Kidney tubule cell (primary cell): ENCODE results near the gene TNFAIP2.
A peak's percentile ranks its signal among the peaks of the same experiment; 100 is the strongest.

Experiments
- DNase-seq: peaks from one replicate; pipeline ENCODE4 v3.0.0-alpha.2; 2018; ENCODE audit warnings: low spot score

TNFAIP2 gene

DNA sequence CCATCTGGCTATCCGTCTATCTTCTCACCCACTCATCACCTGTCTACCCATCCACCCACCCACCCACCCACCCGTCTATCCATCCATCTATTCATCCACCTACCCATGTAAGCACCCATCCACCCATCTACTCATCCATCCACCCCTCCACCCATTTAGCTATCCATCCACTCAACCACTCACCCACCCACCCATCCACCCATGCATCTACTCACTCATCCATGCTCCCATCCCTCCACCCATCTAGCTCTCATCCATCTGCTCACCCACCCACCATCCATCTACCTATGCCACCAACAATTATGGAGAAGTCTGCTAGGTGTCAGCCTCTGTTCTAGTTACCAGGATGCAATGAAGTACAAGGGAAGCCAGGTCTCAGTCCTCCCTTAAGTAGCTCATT, 11.1 kb downstream of the TNFAIP2 start:
- DNase-seq, result no peak

DNA sequence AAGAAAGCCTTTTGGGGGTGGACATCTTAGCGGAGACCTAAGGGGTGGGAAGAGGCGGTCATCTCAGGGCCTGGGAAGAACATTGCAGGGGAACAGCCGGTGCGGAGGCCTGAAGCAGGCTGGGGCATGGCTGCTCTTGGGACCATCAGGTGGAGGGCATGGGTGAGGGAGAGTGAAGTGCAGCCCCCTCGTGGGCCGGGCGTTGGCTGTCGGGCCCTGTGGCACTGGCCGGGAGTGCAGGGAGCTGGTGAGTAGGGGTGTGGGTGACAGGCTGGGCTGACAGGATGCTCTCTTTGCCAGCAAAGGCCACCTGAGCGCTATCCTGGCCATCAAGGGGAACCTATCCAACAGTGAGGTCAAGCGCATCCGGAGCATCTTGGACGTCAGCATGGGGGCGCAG, 11.7 kb downstream of the TNFAIP2 start:
- DNase-seq, result no peak

DNA sequence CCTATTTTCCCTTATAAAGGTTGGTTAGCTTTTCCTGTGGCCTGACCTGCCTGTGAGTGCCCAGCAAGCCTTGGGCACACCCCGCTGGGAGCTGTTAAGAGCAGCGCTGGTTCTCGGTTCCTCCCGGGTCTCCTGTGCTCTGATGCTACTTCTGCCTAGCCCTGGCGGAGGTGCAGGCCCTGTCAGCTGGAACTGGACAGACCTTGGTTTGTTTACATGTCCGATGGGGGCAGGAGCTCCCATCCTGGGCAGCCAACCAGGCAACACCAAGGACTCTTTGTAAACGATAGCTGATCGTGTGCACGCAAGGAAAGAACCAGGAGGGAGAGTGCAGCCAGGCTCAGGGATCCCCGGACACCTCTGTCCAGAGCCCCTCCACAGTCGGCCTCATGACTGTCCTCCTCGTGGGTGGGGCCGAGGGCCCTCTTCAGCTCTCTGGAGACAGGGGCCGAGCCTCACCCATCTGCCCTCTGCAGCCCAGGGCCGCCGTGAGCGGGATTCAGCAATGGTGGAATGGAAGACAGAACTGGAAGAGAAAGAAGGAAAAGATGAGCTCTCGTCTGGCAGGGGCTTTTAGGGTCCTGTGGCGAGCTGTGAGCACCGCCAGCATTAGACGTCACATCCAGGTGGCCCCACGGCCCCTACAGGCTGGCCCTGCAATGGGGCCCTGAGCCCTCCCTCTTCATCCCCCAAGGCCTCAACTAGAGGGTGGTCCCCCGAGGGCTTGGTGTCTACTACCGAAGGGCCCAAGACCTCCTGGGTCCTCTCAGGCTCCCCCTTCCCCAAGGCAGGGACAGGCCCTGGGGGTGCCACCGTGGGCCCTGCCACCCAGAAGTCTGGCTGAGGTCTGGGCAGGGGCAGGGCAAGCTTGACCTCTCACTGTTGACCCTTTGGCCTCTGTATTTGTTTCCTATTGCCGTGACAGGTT, 12.3 kb downstream of the TNFAIP2 start:
- DNase-seq, result no peak

DNA sequence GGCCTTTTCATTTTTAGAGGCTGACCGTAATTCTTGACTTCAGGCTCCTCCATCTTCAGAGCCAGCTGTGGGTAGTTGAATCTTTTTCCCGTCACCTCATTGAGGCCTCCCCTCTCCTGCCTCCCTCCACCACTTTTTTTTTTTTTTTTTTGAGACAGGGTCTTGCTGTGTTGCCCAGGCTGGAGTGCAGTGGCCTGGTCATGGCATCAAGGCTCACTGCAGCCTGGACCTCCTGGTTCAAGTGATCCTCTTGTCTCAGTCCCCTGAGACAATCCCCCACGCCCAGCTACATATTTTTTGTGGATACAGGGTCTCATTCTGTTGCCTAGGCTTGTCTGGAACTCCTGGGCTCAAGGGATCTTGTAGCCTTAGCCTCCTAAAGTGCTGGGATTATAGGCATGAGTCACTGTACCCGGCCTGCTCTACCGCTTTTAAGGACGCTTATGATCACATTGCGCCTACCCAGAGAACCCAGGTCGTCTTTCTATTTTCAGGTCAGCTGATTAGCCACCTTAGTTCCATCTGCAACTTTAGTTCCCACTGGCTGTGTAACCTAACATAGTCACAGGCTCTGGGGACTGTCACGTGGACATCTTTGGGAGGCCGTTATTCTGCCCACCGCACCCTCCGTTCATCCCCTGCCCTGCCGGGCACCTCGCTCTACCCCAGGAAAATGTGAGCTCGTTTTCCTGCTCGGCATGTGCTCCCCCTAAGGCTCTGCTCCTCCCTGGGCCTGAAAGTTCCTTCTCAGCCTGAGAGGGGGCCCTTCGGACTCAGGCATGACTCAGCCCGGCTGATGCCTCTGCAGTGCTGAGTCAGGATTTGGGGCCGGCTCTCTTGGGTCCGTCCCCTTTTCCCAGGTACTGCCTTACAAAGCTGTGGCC, 13.4 kb downstream of the TNFAIP2 start:
- peak; percentile 80 for DNase-seq

DNA sequence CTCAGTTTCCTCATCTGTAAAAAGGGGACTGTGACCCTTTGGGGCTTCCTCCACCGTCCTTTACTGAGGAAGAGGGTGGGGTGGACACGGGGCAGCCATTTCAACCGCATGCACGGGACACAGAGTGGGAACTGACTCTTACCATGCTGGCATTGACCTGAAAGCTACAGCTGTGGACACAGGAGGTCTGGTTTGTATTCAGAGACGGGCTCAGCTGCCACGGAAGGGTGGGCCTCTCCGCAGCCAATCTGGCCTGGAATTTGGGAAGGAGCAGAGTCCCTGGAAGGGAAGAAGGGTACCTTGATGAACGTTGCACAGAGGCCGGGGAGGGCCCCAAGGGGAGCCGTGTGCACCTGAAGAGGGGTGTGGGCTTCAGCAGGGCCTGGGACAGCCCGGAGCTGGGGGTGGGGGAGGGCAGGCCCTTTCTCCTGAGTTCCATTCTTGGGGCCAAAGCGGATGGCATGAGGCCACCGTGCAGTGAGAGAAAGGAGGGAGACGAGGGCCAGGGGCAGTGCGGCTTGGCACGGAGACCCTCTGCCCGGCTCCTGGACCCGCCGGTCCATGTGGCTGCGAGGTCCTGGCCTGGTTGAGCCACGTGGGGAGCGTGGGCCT, 14.5 kb downstream of the TNFAIP2 start:
- DNase-seq, result peak; percentile 65

DNA sequence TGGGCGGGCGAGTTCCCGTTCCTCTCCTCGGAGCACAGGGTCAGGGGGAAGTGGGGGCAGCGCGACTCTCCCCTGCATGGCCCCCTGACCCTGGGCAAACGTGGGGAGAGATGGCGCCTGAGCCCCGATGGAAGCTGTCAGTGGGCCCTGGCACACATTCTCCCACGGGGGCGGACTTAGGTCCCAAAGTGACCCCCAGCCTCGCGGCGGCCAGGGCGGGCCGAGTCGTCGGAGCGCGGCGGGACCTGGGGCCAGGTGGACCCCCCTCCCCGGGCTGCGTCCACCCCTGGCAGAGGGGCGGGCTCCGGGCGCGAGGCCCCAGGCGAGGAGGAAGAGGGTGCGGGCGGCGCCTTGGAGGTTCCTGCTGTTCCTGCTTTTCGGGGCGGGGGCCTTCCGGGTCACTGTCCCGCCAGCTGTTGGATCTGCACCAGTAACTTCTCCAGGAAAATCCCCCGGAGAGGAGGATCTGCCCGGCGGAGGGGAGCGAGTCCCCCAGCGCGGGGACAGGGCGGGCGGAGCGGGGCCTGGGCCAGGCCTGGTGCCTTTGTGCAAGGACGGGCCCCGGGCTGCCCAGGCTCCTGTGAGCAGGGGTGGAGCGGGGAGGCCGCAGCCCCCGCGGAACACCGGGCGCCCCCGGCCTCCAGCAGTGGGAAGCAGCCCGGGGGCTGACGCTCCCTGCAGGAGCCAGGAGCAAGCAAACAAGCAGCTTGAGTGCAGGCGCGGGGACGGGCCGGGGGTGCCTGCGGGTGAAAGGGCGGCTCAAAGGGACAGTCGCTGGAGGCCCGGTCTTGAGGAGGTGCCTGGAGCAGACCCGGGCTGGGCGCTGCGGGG, 15.3 kb downstream of the TNFAIP2 start:
- DNase-seq, result peak; percentile 74

GRCh38 chr14:103139132-103140025, 16.1 kb downstream of the TNFAIP2 start:
- peak; percentile 38 for DNase-seq

GRCh38 chr14:103140316-103141109, 17.3 kb downstream of the TNFAIP2 start:
- DNase-seq, result peak; percentile 96

- DNase-seq, result peak; percentile 72
Observed at GRCh38 chr14:103141117-103141796, 18.0 kb downstream of the TNFAIP2 start.

- no peak for DNase-seq
Observed at GRCh38 chr14:103142026-103142425, 18.8 kb downstream of the TNFAIP2 start.

DNA sequence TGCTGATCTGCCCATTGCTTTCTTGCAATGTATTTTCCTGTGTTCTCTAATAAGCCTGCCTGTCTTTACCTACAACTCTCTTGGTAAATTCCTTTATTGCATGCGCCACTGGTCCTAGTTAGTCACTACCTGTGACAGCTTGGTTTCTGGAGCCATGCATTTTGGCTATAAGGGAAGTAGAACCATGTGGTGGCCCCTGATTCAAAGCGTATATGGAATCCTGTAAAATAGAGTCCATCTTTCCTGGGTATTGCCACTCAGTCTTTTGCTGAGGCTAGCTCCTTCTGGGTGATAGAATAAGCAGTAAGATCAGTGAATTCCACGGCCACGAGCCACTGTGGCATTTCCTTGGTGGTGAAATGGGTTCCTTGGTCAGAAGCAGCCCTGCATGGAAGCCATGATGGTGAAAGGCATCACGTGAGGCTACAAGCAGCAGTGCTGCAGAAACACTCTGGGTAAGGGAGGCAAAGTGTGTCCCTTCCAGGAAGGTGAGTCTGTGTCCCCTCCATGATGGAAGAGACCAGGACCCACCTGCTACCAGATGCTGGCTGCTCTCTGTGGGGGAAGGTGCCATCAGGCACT, 19.6 kb downstream of the TNFAIP2 start:
- no peak for DNase-seq

GRCh38 chr14:103143506-103143905, 20.2 kb downstream of the TNFAIP2 start:
- DNase-seq, result peak; percentile 58

DNA sequence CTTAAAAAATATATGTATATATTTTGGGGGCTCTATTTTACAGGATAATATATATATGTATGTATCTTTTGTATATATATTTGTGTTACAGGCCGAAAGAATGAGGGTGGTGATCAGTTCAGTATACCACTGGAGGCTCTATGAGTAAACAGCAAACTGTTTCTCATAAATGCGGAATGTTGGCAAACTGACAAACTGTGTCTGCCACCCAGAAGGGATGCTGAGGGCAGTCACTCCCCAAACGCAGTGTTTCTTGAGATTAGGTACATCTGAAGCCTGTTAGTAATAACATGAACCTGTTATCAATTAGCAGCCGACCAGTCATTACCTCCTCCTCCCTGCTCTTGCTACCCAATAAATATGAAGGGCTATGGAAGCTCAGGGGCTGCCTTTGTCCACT, 20.8 kb downstream of the TNFAIP2 start:
- DNase-seq, result peak; percentile 74

DNA sequence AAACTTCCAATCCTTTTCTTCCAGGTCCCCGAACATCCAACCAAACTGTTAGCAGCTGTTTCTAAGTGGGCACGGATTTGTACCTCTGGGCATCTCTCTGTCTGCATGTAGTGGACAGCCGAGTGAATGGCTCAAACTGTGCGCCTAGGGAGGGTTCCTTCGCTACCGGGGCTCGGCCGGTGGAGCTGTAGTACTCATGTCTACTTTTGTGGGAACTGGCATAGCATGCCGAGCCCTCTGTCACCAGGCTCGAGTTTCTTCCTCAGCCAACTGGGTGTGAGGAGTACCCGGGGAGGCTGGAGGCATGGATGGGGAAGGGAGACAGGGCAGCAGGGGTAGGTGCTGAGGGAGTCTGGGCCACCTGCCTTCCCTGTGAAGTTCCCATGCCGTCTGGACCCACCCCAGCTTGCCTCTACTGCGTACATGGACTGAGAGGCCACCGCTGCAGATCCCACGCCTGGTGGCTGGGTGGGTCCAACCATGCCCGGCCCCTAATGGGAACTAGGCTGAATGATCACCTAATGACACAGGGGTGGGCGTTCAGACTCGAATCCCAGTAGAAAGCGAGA, 23.0 kb downstream of the TNFAIP2 start:
- no peak for DNase-seq

GRCh38 chr14:103149351-103150237, 26.3 kb downstream of the TNFAIP2 start:
- DNase-seq, result no peak

GRCh38 chr14:103151270-103151945, 28.1 kb downstream of the TNFAIP2 start:
- no peak for DNase-seq

DNA sequence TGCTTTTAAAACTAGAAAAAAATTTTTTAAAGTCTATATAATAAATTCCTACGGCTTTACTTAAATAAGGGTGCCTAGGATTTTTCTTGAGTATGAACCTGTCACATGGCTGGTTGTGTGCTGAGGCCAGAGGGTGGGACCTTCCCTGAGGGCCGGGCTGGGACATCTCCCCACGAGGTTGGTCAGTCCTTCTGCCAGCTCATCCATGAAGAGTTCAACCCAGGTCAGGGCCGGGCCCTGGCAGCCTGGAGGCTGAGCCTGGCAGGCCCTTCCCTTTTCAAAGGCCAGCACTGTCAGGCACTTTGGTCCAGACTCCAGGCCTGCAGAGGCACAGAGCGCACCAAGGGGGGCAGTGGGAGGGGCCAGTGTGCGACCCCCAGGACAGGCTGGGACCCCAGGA, 31.7 kb downstream of the TNFAIP2 start:
- DNase-seq, result peak; percentile 89
